Measurements from ENCODE around the gene RFFL.
"Not testable (repeated sequence)": the region's sequence is repeated elsewhere in the genome, so short reads cannot be mapped to it uniquely, and the experiment has no call there.

RFFL gene

GRCh38 chr17:35001549-35001948 lies 62.0 kb downstream of the RFFL start:
- FAIRE-seq, result no peak

DNA sequence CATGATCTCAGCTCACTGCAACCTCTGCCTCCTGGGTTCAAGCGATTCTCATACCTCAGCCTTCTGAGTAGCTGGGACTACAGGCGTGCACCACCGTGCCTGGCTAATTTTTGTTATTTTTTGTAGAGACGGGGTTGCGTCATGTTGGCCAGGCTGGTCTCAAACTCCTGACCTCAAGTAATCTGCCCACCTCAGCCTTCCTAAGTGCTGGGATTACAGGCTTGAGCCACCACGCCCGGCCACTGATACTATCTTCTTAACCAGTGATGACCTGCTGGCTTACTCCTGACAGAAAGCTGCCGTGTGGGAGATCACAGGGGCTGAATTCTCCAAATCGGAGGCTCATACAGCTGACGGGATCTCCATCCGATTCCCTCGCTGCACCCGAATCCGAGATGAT lies 62.5 kb downstream of the RFFL start:
- FAIRE-seq, result not testable (repeated sequence)

DNA sequence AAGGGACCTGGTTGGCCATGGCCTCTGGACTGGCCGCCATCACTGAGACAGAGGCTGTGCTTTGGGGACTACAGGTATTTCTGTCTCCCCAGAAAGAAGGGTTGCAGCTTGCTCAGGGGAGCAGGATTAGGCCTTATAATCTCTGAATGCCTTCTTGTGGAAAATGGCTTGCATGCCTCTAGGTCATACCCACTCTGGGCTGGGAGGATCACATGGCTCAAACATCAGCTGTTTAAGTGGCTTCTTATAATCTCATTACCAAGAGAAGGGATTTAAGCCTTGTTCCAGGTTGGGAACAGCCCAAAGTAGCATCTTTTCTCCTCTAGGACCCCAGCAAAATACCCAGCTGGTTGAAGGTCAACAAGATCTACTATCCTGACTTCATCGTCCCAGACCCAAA lies 64.1 kb downstream of the RFFL start:
- FAIRE-seq, result no peak

DNA sequence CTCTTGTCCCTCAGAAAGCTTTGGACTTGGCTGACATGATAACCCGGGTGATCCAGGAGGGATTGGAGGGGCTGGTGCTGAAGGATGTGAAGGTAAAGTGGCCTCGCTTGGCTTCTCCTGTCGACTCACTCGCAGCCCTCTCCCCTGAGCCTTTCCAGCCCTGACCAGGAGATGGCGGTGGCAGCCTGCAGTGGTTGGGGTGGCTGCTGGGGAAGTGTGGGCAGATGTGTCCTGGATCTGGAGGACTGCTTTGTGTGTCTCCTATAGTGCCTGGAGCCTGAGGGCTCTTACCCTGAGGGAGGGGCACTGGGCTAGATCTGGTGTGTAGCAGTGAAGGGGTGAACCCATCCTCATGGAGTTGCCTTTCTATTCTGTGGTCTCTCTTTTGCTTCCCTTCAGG lies 65.3 kb downstream of the RFFL start:
- no peak for FAIRE-seq

DNA sequence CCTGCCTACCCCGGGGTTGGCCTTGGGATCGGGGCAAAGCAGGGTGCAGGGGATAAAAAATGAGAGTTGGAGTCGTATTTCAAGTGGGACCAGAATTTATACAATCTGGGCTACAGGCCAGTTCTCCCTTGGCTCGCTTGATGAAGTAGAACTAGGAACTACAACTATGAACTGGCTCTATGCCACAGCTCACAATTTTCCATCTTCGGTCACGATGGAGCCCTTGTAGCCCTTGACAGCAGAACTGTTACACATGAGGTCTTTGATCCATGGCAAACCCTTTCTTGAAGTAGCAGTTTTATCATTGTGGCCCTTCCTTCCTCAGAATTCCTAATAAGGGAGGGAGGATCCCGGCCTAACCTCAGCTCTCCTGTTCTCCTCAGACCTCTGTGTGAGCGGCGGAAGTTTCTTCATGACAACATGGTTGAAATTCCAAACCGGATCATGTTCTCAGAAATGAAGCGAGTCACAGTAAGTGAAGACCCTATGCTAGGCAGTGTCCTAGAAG lies 66.1 kb downstream of the RFFL start:
- no peak for FAIRE-seq

- no peak for FAIRE-seq
Measured at GRCh38 chr17:34996422-34997285, 66.9 kb downstream of the RFFL start.

GRCh38 chr17:34993031-34993430 lies 70.5 kb downstream of the RFFL start:
- no peak for FAIRE-seq

DNA sequence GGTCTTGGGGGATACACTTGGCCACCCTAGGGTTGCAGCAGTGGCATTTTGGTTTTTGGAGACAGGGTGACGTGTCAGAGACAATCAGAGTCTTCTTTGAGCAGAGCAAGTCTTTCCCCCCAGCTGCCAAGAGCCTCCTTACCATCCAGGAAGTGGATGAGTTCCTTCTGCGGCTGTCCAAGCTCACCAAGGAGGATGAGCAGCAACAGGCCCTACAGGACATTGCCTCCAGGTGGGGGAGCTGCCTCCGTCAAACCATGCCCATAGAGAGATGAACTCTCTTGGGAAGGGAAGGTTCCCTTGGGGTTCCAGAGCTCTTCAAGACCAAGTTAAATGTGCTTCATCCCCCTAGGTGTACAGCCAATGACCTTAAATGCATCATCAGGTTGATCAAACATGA lies 71.9 kb downstream of the RFFL start:
- no peak for FAIRE-seq

DNA sequence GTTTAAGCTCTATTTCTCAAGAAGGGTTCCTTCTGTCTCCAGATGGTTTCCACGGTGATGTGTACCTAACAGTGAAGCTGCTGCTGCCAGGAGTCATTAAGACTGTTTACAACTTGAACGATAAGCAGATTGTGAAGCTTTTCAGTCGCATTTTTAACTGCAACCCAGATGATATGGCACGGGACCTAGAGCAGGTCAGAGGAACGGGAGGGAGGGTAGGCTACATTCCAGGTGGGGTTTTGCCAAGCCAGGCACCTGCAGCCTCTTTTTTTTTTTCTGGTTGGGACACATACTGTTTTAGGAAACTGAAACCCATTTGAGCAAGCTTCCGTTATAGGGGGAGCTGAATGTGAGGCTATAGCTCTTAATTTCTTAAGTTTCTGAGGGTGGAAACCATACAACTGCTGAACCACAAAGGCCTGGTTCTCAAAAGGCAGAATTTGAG lies 72.6 kb downstream of the RFFL start:
- no peak for FAIRE-seq

- no peak for FAIRE-seq
Measured at GRCh38 chr17:34989473-34989872, 74.0 kb downstream of the RFFL start.

DNA sequence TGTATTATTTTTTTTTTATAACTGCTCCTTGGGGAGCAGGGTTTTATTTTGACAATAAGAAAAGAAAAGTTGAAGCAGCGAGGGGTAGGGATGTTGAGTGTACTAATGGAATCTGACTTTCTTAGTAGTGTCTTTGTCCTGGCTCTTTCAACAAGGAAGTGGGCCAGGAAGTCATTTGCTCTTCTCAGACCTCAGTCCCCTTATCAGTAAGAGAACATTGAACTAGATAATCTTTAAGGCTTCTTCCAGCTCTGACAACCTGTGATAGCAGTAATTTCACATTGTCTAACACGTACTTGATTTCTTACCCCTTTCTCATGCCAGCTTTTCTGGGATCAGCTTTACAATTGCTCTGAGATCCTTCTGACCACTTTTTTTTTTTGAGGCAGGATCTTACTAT lies 74.9 kb downstream of the RFFL start:
- no peak for FAIRE-seq

GRCh38 chr17:34987232-34987631 lies 76.3 kb downstream of the RFFL start:
- FAIRE-seq, result no peak

GRCh38 chr17:34981538-34982241 lies 81.8 kb downstream of the RFFL start:
- no peak for FAIRE-seq

DNA sequence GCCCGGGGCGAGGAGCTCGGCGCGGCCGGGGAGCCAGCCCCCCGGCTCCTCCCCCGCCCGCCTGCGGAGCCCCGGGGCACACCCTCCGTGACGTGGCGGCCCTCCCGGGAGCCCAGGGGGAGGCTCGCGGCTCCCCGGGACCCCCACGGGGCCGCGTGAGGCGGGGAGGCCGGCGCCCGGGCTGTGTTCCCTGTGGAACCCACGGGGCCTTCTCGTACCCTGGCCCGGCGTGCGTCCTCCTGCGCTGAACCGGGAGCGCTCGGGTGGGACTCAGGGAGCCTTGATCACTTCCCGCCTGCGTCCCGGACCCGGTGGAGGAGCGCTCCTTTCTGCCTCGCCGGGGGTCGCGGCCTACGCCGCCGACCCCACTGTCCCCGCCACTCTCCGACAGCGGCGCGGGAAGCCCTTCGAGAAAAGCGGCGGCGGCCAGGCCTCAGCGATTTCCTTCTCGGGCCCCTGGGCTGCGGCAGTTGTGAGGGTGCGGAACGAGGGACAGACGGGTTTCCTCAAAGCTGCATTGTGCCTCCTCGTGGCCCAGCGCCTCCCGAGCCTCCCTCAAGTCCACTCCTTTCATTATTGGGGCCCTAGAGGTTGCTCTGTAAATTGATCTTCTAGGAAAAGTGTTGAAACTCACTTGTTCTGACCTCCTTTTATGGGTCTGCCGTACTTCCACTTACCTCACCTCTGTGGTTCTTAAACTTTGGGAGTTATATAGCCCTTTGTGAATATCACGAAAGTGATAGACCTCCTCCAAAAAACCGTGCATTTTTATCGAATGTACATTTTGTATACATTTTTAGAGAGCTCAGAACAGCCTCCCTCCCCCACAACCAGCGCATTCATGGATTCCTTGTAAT lies 82.6 kb downstream of the RFFL start:
- FAIRE-seq, result no peak

DNA sequence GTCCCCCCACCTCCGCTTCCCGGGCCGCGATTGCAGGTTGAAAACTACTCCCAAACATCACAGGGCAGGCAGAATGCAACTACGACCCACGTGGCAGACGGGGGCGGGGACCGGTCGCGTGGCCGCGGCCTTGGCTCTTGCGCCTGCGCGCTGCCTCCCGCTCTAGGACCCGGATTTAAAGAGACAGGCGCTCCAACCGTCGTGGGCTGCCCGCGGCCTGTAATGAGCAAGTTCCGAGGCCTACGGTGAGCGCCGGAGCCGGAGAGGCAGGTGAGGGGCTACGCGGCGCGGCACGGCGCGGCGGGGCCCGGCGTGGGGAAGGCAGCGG lies 83.2 kb downstream of the RFFL start, which contains the start of gene LIG3:
Gene LIG3, plus strand, starts transcription at position 160 of the 328 bp plus-strand sequence. CDS start 2,494 bp downstream, outside the sequence.
- no peak for FAIRE-seq

DNA sequence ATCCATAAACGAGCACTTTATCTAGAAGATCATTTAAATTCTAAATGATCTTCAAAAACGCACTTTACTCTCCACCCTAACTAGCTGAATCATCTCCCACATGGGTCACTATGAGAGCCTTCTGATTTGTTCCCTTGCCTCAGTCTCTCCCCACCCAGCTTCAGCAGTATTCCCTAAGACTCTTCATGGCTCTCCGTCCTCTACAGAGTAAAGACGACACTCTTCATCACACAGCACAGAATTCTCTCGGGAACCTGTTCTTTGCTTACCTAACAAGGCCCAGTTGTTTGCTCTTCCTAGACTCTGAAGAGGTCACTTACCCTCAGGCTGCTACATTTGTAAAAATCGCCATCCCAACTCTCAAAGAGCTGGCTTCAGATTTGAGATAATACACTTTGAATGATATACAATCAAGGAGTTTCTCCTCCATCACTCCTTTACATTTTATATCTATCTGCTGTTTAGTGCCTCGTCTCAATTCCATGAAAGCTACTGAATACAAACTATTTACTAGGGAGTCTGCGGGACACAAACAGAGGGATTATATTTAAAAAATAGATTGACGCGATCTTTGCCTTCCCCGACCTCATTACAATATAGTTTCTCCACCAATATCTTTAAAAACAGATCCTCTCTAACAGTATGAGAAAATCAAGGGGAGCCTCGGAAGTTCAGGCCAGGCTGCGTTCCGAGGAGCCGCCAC lies 83.7 kb downstream of the RFFL start:
- FAIRE-seq, result no peak

- FAIRE-seq, result no peak
Measured at GRCh38 chr17:34979153-34979552, 84.4 kb downstream of the RFFL start.

DNA sequence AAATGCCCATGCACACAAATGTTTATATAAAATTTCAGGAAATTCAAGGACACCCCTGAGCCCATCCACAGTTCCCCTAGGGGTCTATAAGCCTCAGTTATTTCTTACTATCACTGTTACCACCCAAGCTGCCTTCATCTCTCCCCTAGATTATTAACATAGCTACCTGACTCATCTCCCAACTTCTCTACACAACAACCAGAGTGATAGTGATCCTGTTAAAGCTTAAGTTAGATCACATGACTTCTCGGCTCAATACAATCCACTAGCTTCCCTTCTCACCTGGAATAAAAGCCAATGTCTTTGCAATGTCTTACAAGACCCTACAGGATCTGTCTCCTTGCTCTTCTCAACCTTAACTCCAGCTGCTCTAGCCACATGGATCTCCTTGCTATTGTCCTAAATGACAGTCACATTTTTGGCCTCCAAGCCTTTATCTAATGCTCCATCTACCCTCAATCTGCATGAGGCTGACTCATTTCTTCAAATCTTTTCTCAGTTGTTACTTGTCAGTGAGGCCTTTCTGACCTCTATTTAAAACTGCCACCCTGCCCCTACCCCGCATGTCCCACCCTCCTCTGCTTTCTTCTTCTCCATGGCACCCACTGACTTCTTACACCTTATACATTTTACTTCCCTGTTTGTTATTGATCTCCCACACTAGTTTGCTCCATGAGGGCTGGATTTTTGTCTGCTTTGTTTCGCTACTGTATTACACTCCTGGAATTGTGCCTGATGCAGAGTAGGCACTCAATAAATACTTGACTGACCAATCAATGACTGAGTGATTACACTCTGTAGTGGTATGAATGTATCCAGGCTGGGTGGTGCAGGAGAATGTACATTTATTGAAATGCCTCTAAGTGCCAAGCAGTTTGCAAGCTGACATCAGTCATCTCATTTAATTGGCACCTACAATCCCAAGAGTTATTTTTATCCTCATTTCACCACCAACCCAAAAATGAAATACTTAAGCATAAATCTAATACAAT lies 88.4 kb downstream of the RFFL start:
- FAIRE-seq, result no peak

GRCh38 chr17:34974179-34974578 lies 89.3 kb downstream of the RFFL start:
- no peak for FAIRE-seq

DNA sequence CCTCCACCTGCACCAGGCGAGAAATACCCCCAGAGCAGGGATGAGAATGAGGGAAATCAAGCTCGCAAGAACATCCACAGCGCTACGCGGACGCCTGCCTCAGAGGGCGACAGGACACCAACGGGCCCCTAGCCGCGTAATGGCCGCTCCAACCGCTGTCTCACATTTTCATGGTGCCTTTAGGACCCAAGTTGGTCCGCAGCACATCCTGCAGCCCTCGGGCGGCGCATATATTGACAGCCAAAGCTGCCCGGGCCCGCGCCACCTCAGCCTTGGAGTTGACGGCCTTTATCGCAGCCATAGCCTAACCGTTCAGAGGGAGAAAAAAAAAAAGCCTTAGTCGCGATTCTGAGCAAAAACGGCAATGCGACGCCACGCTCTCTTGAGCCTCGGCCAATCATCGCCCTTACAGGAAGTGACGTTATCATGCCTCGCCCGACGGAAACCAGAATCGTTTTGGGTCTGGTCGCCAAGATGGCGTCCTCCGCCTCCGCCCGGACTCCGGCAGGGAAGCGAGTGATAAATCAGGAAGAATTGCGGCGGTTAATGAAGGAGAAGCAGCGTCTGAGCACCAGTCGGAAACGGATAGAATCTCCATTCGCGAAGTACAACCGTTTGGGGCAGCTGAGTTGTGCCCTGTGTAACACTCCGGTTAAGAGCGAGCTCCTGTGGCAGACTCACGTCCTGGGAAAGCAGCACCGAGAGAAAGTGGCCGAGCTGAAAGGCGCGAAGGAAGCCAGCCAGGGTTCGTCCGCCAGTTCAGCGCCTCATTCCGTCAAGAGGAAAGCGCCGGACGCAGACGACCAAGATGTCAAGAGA lies 102.2 kb downstream of the RFFL start, which contains the start of the genes CCT6B and ZNF830:
Gene CCT6B, minus strand, starts transcription at position 368 of the 819 bp plus-strand sequence. Its CDS starts 67 bp downstream, at position 301.
Gene ZNF830, plus strand, starts transcription at position 448 of the 819 bp plus-strand sequence. Its CDS starts 27 bp downstream, at position 475.
- peak; percentile 85 for FAIRE-seq
